ENCODE results near the gene CACNG8.

The CACNG8 gene

DNA sequence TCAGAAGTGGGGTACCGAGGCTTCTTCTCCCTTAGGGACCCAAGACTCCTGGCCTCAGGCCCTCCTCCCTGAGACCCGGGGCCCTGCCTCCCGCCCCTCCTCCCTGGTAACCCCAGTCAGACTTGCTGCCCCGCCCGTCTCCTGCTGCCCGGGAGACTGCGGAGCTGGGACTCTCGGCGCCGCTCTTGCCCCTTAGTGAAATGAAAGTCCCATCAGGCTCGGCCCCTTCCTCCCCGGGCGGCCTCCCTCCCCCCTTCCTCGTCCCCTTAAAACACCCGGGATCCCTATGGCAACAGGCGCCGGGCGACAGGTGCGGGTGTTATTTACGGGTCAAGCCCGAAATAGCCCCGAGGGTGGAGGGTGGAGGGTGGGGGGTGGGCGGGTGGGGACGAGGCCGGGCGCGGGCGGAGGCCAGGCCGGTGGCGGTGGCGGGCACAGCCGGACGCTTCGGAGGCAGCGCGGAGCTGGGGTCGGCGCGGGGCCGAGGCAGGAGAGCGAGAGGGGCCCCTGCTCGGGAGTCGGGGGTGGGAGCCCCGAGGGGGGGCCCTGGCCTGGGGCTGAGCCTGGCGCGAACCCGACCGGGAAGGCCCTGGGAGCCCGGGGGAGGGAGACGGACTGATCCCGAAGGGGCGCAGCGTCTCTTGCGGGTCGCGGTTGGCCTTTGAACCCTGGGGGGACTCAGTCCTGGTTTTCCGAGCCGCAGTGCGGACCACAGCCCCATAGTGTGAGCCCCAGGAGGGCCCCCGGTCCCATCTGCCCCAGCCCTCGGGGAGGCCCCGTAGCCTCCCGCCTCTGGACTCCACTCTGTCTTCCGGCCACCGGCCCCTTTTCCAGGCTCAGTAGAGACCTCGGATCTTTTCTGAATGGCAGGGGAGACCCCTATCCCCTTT is 28.7 kb downstream of the CACNG8 start, which contains the start of gene CACNG6:
Gene CACNG6 (plus strand): TSS at position 414 of the 890 bp plus-strand sequence. CDS start 1,241 bp downstream, outside the sequence.
- no peak for DNase-seq (ENCODE audit: low read depth)
- no peak within 1 kb of the TSS for H3K4me3 ChIP-seq (ENCODE audit: control insufficient read depth, low read depth, low read length)

GRCh38 chr19:53992211-53992610 is 29.5 kb downstream of the CACNG8 start:
- no peak for TF ChIP-seq CTCF (conservative IDR thresholded peaks at IDR 0.05; ENCODE audit: control insufficient read depth, insufficient read depth, low read depth, low read length)
- H3K4me3 ChIP-seq (ENCODE audit: control insufficient read depth, low read depth, low read length) = no peak overlapping the region
- DNase-seq (ENCODE audit: low read depth) = no peak

More for the DNA sequence above, 28.7 kb downstream of the CACNG8 start, which contains the start of gene CACNG6:
- TF ChIP-seq CTCF (conservative IDR thresholded peaks at IDR 0.05; ENCODE audit: control insufficient read depth, insufficient read depth, low read depth, low read length) = no peak

DNA sequence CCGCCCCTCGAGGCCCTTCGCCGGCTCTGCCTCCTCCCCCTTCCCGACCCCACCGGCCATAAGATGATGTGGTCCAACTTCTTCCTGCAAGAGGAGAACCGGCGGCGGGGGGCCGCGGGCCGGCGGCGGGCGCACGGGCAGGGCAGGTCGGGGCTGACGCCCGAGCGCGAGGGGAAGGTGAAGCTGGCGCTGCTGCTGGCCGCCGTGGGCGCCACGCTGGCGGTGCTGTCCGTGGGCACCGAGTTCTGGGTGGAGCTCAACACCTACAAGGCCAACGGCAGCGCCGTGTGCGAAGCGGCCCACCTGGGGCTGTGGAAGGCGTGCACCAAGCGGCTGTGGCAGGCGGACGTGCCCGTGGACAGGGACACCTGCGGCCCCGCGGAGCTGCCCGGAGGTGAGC is 30.1 kb downstream of the CACNG8 start:
- TF ChIP-seq CTCF (conservative IDR thresholded peaks at IDR 0.05; ENCODE audit: control insufficient read depth, insufficient read depth, low read depth, low read length) = no peak
- H3K4me3 ChIP-seq (ENCODE audit: control insufficient read depth, low read depth, low read length) = no peak overlapping the region
- no peak for DNase-seq (ENCODE audit: low read depth)

DNA sequence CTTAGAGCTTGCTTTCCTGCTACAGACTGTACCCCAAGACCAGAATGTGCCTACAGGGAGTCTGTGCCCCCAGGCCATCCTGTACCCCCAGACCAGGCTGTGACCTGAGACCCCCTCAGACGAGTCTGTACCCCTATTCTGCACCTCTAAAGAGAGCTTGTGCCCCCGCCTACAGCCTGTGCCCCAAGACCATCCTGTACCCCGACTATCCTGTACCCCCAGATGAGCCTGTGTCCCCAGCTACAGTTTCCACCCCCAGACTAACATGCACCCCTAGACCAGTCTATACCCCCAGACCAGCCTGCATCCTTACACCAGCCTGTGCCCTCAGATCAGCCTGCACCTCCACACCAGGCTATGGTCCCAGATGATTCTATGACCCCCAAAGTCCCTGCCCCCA is 30.7 kb downstream of the CACNG8 start:
- no peak overlapping the region for H3K4me3 ChIP-seq (ENCODE audit: control insufficient read depth, low read depth, low read length)
- no peak for TF ChIP-seq CTCF (conservative IDR thresholded peaks at IDR 0.05; ENCODE audit: control insufficient read depth, insufficient read depth, low read depth, low read length)
- DNase-seq (ENCODE audit: low read depth) = no peak

DNA sequence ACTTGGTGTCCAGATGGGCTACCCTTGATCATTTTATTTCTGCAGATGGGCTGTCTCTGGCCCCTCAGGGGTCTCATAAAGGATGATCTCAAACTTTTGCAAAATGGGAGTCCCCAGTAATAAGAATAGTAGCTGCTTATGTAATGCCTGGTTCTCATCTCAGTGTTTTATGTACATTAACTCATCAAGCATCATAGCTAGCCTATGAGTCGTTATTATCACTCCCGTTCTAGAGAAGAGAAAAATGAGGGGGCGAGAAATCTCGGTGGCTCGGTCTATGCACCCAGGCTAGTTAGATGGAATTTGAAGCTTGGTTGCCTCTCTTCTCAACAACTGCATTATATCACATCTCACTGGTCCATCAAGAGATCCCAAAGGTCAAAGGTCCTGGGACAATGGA is 32.1 kb downstream of the CACNG8 start:
- no peak for TF ChIP-seq CTCF (conservative IDR thresholded peaks at IDR 0.05; ENCODE audit: control insufficient read depth, insufficient read depth, low read depth, low read length)
- peak; percentile 37 for DNase-seq (ENCODE audit: low read depth)
- no peak overlapping the region for H3K4me3 ChIP-seq (ENCODE audit: control insufficient read depth, low read depth, low read length)

DNA sequence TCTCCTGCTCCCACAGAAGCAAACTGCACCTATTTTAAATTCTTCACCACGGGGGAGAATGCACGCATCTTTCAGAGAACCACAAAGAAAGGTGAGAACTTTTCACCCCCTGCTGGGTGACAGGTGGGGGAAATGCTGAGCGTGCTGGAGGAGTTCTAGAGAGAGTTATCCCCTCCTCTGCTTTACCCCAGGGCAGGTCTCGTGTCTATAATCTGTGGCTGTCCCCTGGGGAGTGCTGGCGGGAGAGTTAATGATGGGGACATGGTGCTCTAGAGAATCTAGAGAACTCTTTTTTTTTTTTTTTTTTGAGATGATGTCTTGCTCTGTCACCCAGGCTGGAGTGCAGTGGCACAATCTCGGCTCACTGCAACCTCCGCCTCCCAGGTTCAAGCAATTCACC is 35.5 kb downstream of the CACNG8 start:
- DNase-seq (ENCODE audit: low read depth) = no peak
- TF ChIP-seq CTCF (conservative IDR thresholded peaks at IDR 0.05; ENCODE audit: control insufficient read depth, insufficient read depth, low read depth, low read length) = no peak
- H3K4me3 ChIP-seq (ENCODE audit: control insufficient read depth, low read depth, low read length) = no peak overlapping the region
